Measurements from ENCODE around the gene CACNA1S.

CACNA1S gene

GRCh38 chr1:201077116-201077515 lies 35.1 kb downstream of the CACNA1S start:
- H3K9me3 Mint-ChIP-seq, result no peaks in the 10 kb centered on the region
- ATAC-seq, result no peak
- no peaks in the 10 kb centered on the region for H3K27me3 Mint-ChIP-seq
- H3K4me3 Mint-ChIP-seq, result no peak overlapping the region
- no peaks in the 10 kb centered on the region for H3K4me1 Mint-ChIP-seq
- H3K36me3 Mint-ChIP-seq, result no peaks in the 10 kb centered on the region
- H3K27ac Mint-ChIP-seq, result no peak overlapping the region

- no peak overlapping the region for H3K27ac Mint-ChIP-seq
- H3K36me3 Mint-ChIP-seq, result no peaks in the 10 kb centered on the region
- H3K4me1 Mint-ChIP-seq, result peaks cover 9% of the 10 kb centered on the region
- H3K9me3 Mint-ChIP-seq, result no peaks in the 10 kb centered on the region
- no peak for ATAC-seq
- H3K27me3 Mint-ChIP-seq, result no peaks in the 10 kb centered on the region
- H3K4me3 Mint-ChIP-seq, result no peak overlapping the region
These were observed 36.1 kb downstream of the CACNA1S start for GRCh38 chr1:201076092-201076491.

GRCh38 chr1:201074018-201074417 lies 38.2 kb downstream of the CACNA1S start:
- H3K9me3 Mint-ChIP-seq, result no peaks in the 10 kb centered on the region
- H3K4me1 Mint-ChIP-seq, result peaks cover 11% of the 10 kb centered on the region
- no peaks in the 10 kb centered on the region for H3K27me3 Mint-ChIP-seq
- H3K27ac Mint-ChIP-seq, result no peak overlapping the region
- no peaks in the 10 kb centered on the region for H3K36me3 Mint-ChIP-seq
- no peak for ATAC-seq
- H3K4me3 Mint-ChIP-seq, result no peak overlapping the region

- no peak overlapping the region for H3K27ac Mint-ChIP-seq
- no peak overlapping the region for H3K4me3 Mint-ChIP-seq
- H3K27me3 Mint-ChIP-seq, result no peaks in the 10 kb centered on the region
- H3K4me1 Mint-ChIP-seq, result peaks cover 11% of the 10 kb centered on the region
- no peaks in the 10 kb centered on the region for H3K36me3 Mint-ChIP-seq
- no peak for ATAC-seq
- no peaks in the 10 kb centered on the region for H3K9me3 Mint-ChIP-seq
These were observed 39.3 kb downstream of the CACNA1S start for GRCh38 chr1:201072922-201073321.

GRCh38 chr1:201072149-201072548 lies 40.1 kb downstream of the CACNA1S start:
- H3K27ac Mint-ChIP-seq, result no peak overlapping the region
- H3K4me3 Mint-ChIP-seq, result no peak overlapping the region
- H3K4me1 Mint-ChIP-seq, result peaks cover 11% of the 10 kb centered on the region
- no peaks in the 10 kb centered on the region for H3K27me3 Mint-ChIP-seq
- H3K36me3 Mint-ChIP-seq, result no peaks in the 10 kb centered on the region
- H3K9me3 Mint-ChIP-seq, result no peaks in the 10 kb centered on the region
- ATAC-seq, result no peak

GRCh38 chr1:201069636-201070035 lies 42.6 kb downstream of the CACNA1S start:
- Mint-ChIP-seq H3K4me3 (no peak overlapping the region), H3K27me3 (peaks cover 14% of the 10 kb centered on the region), H3K27ac (no peak overlapping the region), H3K36me3 (no peaks in the 10 kb centered on the region), H3K4me1 (peaks cover 11% of the 10 kb centered on the region), H3K9me3 (no peaks in the 10 kb centered on the region)
- ATAC-seq, result no peak

GRCh38 chr1:201068976-201069375 lies 43.2 kb downstream of the CACNA1S start:
- no peaks in the 10 kb centered on the region for H3K36me3 Mint-ChIP-seq
- no peak overlapping the region for H3K27ac Mint-ChIP-seq
- peaks cover 11% of the 10 kb centered on the region for H3K4me1 Mint-ChIP-seq
- H3K4me3 Mint-ChIP-seq, result no peak overlapping the region
- no peak for ATAC-seq
- H3K9me3 Mint-ChIP-seq, result no peaks in the 10 kb centered on the region
- peaks cover 20% of the 10 kb centered on the region for H3K27me3 Mint-ChIP-seq

- no peak overlapping the region for H3K27ac Mint-ChIP-seq
- no peaks in the 10 kb centered on the region for H3K9me3 Mint-ChIP-seq
- H3K4me3 Mint-ChIP-seq, result no peak overlapping the region
- H3K36me3 Mint-ChIP-seq, result no peaks in the 10 kb centered on the region
- H3K4me1 Mint-ChIP-seq, result peaks cover 11% of the 10 kb centered on the region
- ATAC-seq, result no peak
- H3K27me3 Mint-ChIP-seq, result peaks cover 26% of the 10 kb centered on the region
These were observed 45.2 kb downstream of the CACNA1S start for GRCh38 chr1:201066986-201067385.

GRCh38 chr1:201065686-201066085 lies 46.5 kb downstream of the CACNA1S start:
- H3K9me3 Mint-ChIP-seq, result no peaks in the 10 kb centered on the region
- H3K27me3 Mint-ChIP-seq, result peaks cover 35% of the 10 kb centered on the region
- no peaks in the 10 kb centered on the region for H3K36me3 Mint-ChIP-seq
- H3K27ac Mint-ChIP-seq, result no peak overlapping the region
- no peaks in the 10 kb centered on the region for H3K4me1 Mint-ChIP-seq
- H3K4me3 Mint-ChIP-seq, result no peak overlapping the region
- no peak for ATAC-seq

- Mint-ChIP-seq H3K4me1 (no peaks in the 10 kb centered on the region), H3K9me3 (no peaks in the 10 kb centered on the region), H3K27ac (no peak overlapping the region), H3K27me3 (peaks cover 35% of the 10 kb centered on the region), H3K4me3 (no peak overlapping the region), H3K36me3 (no peaks in the 10 kb centered on the region)
- no peak for ATAC-seq
These were observed 47.4 kb downstream of the CACNA1S start for GRCh38 chr1:201064806-201065205.

GRCh38 chr1:201063145-201063544 lies 49.1 kb downstream of the CACNA1S start:
- Mint-ChIP-seq H3K9me3 (no peaks in the 10 kb centered on the region), H3K4me3 (no peak overlapping the region), H3K4me1 (peaks cover 1% of the 10 kb centered on the region), H3K27me3 (peaks cover 35% of the 10 kb centered on the region), H3K36me3 (no peaks in the 10 kb centered on the region), H3K27ac (no peak overlapping the region)
- no peak for ATAC-seq

GRCh38 chr1:201062511-201063091 lies 49.6 kb downstream of the CACNA1S start:
- H3K4me1 Mint-ChIP-seq, result peaks cover 7% of the 10 kb centered on the region
- H3K36me3 Mint-ChIP-seq, result no peaks in the 10 kb centered on the region
- H3K27me3 Mint-ChIP-seq, result peaks cover 35% of the 10 kb centered on the region
- H3K4me3 Mint-ChIP-seq, result no peak overlapping the region
- ATAC-seq, result no peak
- H3K27ac Mint-ChIP-seq, result no peak overlapping the region
- no peaks in the 10 kb centered on the region for H3K9me3 Mint-ChIP-seq

- no peaks in the 10 kb centered on the region for H3K36me3 Mint-ChIP-seq
- H3K4me1 Mint-ChIP-seq, result peaks cover 14% of the 10 kb centered on the region
- H3K27me3 Mint-ChIP-seq, result peaks cover 41% of the 10 kb centered on the region
- H3K4me3 Mint-ChIP-seq, result no peak overlapping the region
- no peaks in the 10 kb centered on the region for H3K9me3 Mint-ChIP-seq
- no peak overlapping the region for H3K27ac Mint-ChIP-seq
- ATAC-seq, result no peak
These were observed 50.3 kb downstream of the CACNA1S start for GRCh38 chr1:201061886-201062285.

GRCh38 chr1:201061049-201061448 lies 51.2 kb downstream of the CACNA1S start:
- Mint-ChIP-seq H3K27me3 (peaks cover 35% of the 10 kb centered on the region), H3K27ac (no peak overlapping the region), H3K9me3 (no peaks in the 10 kb centered on the region), H3K36me3 (no peaks in the 10 kb centered on the region), H3K4me3 (no peak overlapping the region), H3K4me1 (peaks cover 22% of the 10 kb centered on the region)
- no peak for ATAC-seq

- H3K36me3 Mint-ChIP-seq, result no peaks in the 10 kb centered on the region
- H3K4me3 Mint-ChIP-seq, result no peak overlapping the region
- no peak for ATAC-seq
- peaks cover 26% of the 10 kb centered on the region for H3K4me1 Mint-ChIP-seq
- H3K9me3 Mint-ChIP-seq, result no peaks in the 10 kb centered on the region
- peaks cover 35% of the 10 kb centered on the region for H3K27me3 Mint-ChIP-seq
- no peak overlapping the region for H3K27ac Mint-ChIP-seq
These were observed 51.6 kb downstream of the CACNA1S start for GRCh38 chr1:201060586-201060985.

GRCh38 chr1:201059871-201060555 lies 52.2 kb downstream of the CACNA1S start:
- Mint-ChIP-seq H3K36me3 (no peaks in the 10 kb centered on the region), H3K4me3 (no peak overlapping the region), H3K9me3 (no peaks in the 10 kb centered on the region), H3K27me3 (peaks cover 34% of the 10 kb centered on the region), H3K4me1 (peaks cover 26% of the 10 kb centered on the region), H3K27ac (no peak overlapping the region)
- ATAC-seq, result no peak

All from stimulated activated memory B cell treated with anti-CD40 and anti-IgM and Interleukin-4, amounts not matched to agents 10 μg/mL and 1 μg/mL and 100 μg/mL, for 72 hours (primary cell).